ENCODE results near the gene CYP26B1. TPM values are rescaled to one million over a fixed set of nuclear protein-coding genes. Genes with fewer than 3 reads are reported as not detected.

CYP26B1 gene
- total RNA-seq, 4 donors from 2014 or later, result 1.5 to 5.2 (median 2.4) TPM; not detected in 1

DNA sequence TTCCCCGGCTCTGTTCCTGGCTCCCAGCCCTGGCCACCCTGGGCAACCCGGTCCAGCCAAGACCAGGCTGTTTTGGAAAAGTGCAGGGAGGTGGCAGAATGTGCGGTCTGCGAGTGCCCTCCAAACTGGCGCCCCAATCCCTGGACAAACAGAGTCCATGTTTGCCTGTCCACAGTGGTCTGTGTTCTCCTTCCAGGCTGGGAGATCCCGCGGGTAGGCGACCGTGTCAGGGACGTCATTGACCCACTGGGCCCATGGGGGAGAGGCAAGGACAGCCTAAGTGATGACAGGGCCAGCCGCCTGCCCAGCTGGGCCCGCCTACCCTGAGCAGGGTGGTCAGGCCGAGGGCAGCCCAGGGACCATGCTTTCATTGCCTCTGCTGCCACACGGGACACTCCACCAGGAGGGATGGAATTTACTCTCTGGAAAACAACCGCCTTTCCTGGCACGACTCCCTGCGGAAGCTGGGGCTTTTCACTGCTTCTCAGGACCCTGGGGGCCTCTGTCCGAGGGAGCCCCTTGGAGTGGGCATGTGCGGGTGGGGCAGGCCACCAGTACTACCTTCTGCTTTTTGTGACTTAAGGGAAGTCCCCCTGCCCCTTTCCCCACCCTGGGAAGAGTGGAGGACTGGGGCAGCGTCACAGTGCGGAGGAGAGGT, 20.1 kb downstream of the CYP26B1 start:
- Histone ChIP-seq H3K9me3 (no peaks in the 10 kb centered on the region), H3K4me3 (no peak overlapping the region), H3K4me1 (no peaks in the 10 kb centered on the region), H3K27ac (no peak overlapping the region), H3K36me3 (no peaks in the 10 kb centered on the region), H3K27me3 (peaks cover 11% of the 10 kb centered on the region)
- in situ Hi-C loops (cut with MboI; ENCODE audit: low pct_ligation_motif_present in 1 of 4, low pct_unique_long_range_greater_than_20kb in 1 of 4, low sequenced_read_pairs in 3 of 4) (loop anchor here in 3 of 4 donors (25.0 kb wide), 3 partner anchors 315 to 610 kb away; no protein-coding TSS in a partner anchor), intact Hi-C loops (cut with DNase I; ENCODE audit: low total_unique reads) (no loop called here)
- no peak for DNase-seq
- no peak for TF ChIP-seq POLR2AphosphoS5 (IDR thresholded peaks at IDR 0.05)
- TF ChIP-seq POLR2A (IDR thresholded peaks at IDR 0.05), result no peak
- TF ChIP-seq, protein P1, sequence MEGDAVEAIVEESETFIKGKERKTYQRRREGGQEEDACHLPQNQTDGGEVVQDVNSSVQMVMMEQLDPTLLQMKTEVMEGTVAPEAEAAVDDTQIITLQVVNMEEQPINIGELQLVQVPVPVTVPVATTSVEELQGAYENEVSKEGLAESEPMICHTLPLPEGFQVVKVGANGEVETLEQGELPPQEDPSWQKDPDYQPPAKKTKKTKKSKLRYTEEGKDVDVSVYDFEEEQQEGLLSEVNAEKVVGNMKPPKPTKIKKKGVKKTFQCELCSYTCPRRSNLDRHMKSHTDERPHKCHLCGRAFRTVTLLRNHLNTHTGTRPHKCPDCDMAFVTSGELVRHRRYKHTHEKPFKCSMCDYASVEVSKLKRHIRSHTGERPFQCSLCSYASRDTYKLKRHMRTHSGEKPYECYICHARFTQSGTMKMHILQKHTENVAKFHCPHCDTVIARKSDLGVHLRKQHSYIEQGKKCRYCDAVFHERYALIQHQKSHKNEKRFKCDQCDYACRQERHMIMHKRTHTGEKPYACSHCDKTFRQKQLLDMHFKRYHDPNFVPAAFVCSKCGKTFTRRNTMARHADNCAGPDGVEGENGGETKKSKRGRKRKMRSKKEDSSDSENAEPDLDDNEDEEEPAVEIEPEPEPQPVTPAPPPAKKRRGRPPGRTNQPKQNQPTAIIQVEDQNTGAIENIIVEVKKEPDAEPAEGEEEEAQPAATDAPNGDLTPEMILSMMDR (IDR thresholded peaks at IDR 0.05), result no peak
- TF ChIP-seq EP300 (IDR thresholded peaks at IDR 0.05; ENCODE audit: low read depth), result no peak
- WGBS, 2 donors (ENCODE audit: low coverage in 1 of 2), result 86 to 90% methylated on average over 2 to 21 of the region's 21 CpGs

DNA sequence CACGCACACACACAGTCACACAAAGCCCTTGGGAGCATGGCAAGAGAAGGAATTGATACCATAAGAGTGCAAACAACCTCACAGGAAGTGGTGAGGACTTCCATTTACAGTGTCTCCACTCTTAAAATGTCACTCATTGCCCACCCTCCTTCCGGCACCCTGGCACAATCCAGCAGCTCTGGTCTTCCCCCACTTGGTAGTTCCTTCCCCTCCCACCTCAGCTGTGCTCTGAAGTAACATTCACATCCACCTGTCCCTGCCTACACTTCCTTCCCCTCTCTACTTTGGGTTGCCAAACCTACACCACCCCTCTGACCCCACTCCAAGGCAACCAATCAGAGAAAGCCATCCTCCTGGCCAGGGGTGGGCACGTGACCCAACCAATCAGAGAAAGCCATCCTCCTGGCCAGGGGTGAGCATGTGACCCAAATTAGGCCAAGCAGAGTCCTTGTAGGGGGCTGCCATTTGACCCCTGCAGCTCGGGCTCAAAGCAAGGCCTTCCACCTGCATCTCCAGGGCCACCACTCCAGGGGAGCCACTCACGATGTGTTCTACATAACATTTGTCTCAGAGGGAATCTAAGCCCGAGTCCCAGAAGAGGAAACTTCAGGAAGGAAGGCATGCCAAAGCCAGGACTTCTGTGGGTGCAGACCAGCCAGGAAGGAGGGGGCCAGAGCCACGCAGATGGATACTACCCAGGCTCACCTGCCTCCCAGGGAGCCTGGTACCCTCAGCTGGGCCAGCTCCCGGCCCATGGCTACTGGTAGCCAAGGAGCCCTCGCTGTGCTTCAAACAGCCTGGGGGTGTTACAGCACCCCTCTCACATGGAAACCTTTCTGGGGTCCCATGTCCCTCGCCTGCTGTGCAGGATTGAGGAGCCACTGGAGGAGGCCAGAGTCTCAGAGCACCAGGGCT, 21.2 kb downstream of the CYP26B1 start:
- no peak for TF ChIP-seq POLR2AphosphoS5 (IDR thresholded peaks at IDR 0.05)
- TF ChIP-seq EP300 (IDR thresholded peaks at IDR 0.05; ENCODE audit: low read depth), result no peak
- TF ChIP-seq, protein P1 (IDR thresholded peaks at IDR 0.05), result no peak
- H3K27me3 ChIP-seq, result peaks cover 20% of the 10 kb centered on the region
- H3K4me1 ChIP-seq, result no peaks in the 10 kb centered on the region
- intact Hi-C loops (cut with DNase I; ENCODE audit: low total_unique reads), result no loop called here
- H3K36me3 ChIP-seq, result no peaks in the 10 kb centered on the region
- no peaks in the 10 kb centered on the region for H3K9me3 ChIP-seq
- in situ Hi-C loops (cut with MboI; ENCODE audit: low pct_ligation_motif_present in 1 of 4, low pct_unique_long_range_greater_than_20kb in 1 of 4, low sequenced_read_pairs in 3 of 4), result loop anchor here in 3 of 4 donors (25.0 kb wide), 3 partner anchors 314 to 611 kb away; no protein-coding TSS in a partner anchor
- WGBS, 2 donors (ENCODE audit: low coverage in 1 of 2), result 75 to 81% methylated on average over 1 to 10 of the region's 10 CpGs
- no peak for DNase-seq
- H3K4me3 ChIP-seq, result no peak overlapping the region
- H3K27ac ChIP-seq, result no peak overlapping the region

DNA sequence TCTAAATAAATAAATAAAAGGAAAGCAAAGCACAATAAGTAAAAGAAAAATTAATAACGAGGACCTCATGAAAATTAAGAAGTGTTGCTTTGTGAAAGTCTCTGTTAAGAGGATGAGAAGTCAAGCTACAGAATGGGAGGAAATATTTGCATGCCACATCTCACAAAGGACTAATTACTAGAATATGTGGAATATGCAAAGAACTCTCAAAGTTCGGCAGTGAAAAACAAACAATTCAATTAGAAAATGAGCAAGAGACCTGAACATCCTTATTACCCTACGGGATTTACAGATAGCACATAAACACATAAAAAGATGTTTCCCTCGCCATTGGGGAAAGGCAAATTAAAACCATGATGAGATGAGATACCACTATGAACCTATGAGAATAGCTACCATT, 23.3 kb downstream of the CYP26B1 start:
- in situ Hi-C loops (cut with MboI; ENCODE audit: low pct_ligation_motif_present in 1 of 4, low pct_unique_long_range_greater_than_20kb in 1 of 4, low sequenced_read_pairs in 3 of 4), result no loop called here
- Histone ChIP-seq H3K27ac (no peak overlapping the region), H3K4me3 (no peak overlapping the region), H3K9me3 (no peaks in the 10 kb centered on the region), H3K27me3 (peaks cover 29% of the 10 kb centered on the region), H3K36me3 (no peaks in the 10 kb centered on the region), H3K4me1 (no peaks in the 10 kb centered on the region)
- intact Hi-C loops (cut with DNase I; ENCODE audit: low total_unique reads), result no loop called here
- TF ChIP-seq, protein P1 (IDR thresholded peaks at IDR 0.05), result no peak
- no peak for TF ChIP-seq POLR2AphosphoS5 (IDR thresholded peaks at IDR 0.05)
- no peak for TF ChIP-seq POLR2A (IDR thresholded peaks at IDR 0.05)
- TF ChIP-seq EP300 (IDR thresholded peaks at IDR 0.05; ENCODE audit: low read depth), result no peak
- WGBS, 2 donors (ENCODE audit: low coverage in 1 of 2), result 52 to 83% methylated on average over 1 to 4 of the region's 4 CpGs
- no peak for DNase-seq

DNA sequence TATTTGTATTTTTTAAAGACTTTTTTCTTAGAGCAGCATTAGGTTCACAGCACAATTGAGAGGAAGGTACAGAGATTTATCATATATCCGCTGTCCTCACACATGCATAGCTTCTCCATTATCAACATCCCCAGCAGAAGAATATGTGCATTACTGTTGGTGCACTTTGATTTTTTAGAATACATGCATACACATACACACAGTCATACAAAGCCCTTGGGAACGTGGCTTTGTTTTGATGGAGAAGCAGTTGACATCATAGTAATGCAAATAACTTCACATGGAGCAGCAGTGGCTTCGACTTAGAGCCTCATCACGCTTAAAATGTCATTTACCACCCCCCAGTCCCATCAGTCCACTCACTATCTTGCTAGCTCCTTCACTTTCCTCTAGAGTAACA, 26.5 kb downstream of the CYP26B1 start:
- Histone ChIP-seq H3K9me3 (no peaks in the 10 kb centered on the region), H3K4me1 (no peaks in the 10 kb centered on the region), H3K4me3 (no peak overlapping the region), H3K27ac (no peak overlapping the region), H3K27me3 (peaks cover 29% of the 10 kb centered on the region), H3K36me3 (no peaks in the 10 kb centered on the region)
- 71 to 82% methylated on average over 2 to 4 of the region's 4 CpGs for WGBS, 2 donors (ENCODE audit: low coverage in 1 of 2)
- DNase-seq, result no peak
- intact Hi-C loops (cut with DNase I; ENCODE audit: low total_unique reads) (no loop called here), in situ Hi-C loops (cut with MboI; ENCODE audit: low pct_ligation_motif_present in 1 of 4, low pct_unique_long_range_greater_than_20kb in 1 of 4, low sequenced_read_pairs in 3 of 4) (no loop called here)
- TF ChIP-seq, protein P1 (IDR thresholded peaks at IDR 0.05), result no peak
- TF ChIP-seq EP300 (IDR thresholded peaks at IDR 0.05; ENCODE audit: low read depth) (no peak), POLR2A (IDR thresholded peaks at IDR 0.05) (no peak), POLR2AphosphoS5 (IDR thresholded peaks at IDR 0.05) (no peak)
